ENCODE data around the gene SLC23A1. TPM values are rescaled to one million over a fixed set of nuclear protein-coding genes. Genes with fewer than 3 reads are reported as not detected.

The SLC23A1 gene
- total and polyA plus RNA-seq, 4 donors, result 10.0 to 18.0 (median 17.4) TPM

DNA sequence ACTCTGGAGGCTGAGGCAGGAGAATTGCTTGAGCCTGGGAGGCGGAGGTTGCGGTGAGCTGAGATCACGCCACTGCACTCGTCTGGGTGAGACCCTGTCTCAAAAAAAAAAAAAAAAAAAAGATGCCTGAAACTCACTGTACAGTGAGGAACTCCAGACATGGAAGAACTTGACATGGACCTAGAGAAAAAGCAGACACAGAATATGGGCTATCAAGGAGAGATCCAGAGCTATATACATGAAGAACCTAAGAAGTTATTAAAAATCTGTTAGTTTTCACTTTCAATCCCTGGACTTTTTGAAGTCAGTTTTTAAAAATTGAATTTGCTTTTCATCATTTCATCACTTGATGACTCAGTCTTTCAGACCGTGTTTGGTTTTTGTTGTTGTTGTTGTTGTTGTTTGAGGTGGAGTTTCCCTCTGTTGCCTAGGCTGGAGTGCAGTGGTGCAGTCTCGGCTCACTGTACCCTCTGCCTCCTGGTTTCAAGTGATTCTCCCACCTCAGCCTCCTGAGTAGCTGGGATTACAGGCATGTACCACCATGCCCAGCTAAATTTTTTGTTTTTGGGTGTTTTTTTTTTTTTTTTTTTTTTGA lies 21.2 kb downstream of the SLC23A1 start:
- 86% methylated on average over 6 of the region's 6 CpGs for WGBS
- Histone ChIP-seq H3K36me3 (ENCODE audit: control insufficient read depth in 4 of 4, insufficient read depth in 3 of 4, low read depth in 1 of 4, low read length in 3 of 4) (peaks cover 14 to 26% (median 22%) of the 10 kb centered on the region in 4 donors), H3K9ac (ENCODE audit: low read depth in 1 of 2, low read length in 2 of 2) (no peak overlapping the region), H3K27ac (ENCODE audit: low read depth in 1 of 2, low read length in 2 of 2) (no peak overlapping the region), H3K4me3 (ENCODE audit: low read depth in 1 of 3, low read length in 3 of 3) (no peak overlapping the region), H3K27me3 (ENCODE audit: control insufficient read depth in 4 of 4, insufficient read depth in 4 of 4, low read length in 3 of 4) (no peaks in the 10 kb centered on the region), H3K4me1 (ENCODE audit: control insufficient read depth in 4 of 4, insufficient read depth in 4 of 4, low read length in 3 of 4) (no peaks in the 10 kb centered on the region), H3K9me3 (ENCODE audit: control insufficient read depth in 4 of 4, low read length in 3 of 4) (no peaks in the 10 kb centered on the region)
- no peak for TF ChIP-seq ATF3 (IDR thresholded peaks at IDR 0.05)
- TF ChIP-seq NR2F2 (IDR thresholded peaks at IDR 0.05), result no peak
- TF ChIP-seq HNF4G (IDR thresholded peaks at IDR 0.05), result no peak
- no peak for TF ChIP-seq JUND (IDR thresholded peaks at IDR 0.05)
- no peak for TF ChIP-seq ZBTB33 (IDR thresholded peaks at IDR 0.05)
- no peak for TF ChIP-seq YY1 (IDR thresholded peaks at IDR 0.05)
- TF ChIP-seq GABPA (IDR thresholded peaks at IDR 0.05 in 1 of 2, conservative IDR thresholded peaks at IDR 0.05 in 1 of 2), result no peak
- no peak for TF ChIP-seq TAF1 (conservative IDR thresholded peaks at IDR 0.05)
- no peak for TF ChIP-seq SP1 (IDR thresholded peaks at IDR 0.05)
- TF ChIP-seq, protein P1, sequence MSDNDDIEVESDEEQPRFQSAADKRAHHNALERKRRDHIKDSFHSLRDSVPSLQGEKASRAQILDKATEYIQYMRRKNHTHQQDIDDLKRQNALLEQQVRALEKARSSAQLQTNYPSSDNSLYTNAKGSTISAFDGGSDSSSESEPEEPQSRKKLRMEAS (IDR thresholded peaks at IDR 0.05), result no peak
- TF ChIP-seq HNF4A (conservative IDR thresholded peaks at IDR 0.05), result no peak
- TF ChIP-seq, protein P2, sequence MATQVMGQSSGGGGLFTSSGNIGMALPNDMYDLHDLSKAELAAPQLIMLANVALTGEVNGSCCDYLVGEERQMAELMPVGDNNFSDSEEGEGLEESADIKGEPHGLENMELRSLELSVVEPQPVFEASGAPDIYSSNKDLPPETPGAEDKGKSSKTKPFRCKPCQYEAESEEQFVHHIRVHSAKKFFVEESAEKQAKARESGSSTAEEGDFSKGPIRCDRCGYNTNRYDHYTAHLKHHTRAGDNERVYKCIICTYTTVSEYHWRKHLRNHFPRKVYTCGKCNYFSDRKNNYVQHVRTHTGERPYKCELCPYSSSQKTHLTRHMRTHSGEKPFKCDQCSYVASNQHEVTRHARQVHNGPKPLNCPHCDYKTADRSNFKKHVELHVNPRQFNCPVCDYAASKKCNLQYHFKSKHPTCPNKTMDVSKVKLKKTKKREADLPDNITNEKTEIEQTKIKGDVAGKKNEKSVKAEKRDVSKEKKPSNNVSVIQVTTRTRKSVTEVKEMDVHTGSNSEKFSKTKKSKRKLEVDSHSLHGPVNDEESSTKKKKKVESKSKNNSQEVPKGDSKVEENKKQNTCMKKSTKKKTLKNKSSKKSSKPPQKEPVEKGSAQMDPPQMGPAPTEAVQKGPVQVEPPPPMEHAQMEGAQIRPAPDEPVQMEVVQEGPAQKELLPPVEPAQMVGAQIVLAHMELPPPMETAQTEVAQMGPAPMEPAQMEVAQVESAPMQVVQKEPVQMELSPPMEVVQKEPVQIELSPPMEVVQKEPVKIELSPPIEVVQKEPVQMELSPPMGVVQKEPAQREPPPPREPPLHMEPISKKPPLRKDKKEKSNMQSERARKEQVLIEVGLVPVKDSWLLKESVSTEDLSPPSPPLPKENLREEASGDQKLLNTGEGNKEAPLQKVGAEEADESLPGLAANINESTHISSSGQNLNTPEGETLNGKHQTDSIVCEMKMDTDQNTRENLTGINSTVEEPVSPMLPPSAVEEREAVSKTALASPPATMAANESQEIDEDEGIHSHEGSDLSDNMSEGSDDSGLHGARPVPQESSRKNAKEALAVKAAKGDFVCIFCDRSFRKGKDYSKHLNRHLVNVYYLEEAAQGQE (IDR thresholded peaks at IDR 0.05), result no peak
- TF ChIP-seq, protein P3, sequence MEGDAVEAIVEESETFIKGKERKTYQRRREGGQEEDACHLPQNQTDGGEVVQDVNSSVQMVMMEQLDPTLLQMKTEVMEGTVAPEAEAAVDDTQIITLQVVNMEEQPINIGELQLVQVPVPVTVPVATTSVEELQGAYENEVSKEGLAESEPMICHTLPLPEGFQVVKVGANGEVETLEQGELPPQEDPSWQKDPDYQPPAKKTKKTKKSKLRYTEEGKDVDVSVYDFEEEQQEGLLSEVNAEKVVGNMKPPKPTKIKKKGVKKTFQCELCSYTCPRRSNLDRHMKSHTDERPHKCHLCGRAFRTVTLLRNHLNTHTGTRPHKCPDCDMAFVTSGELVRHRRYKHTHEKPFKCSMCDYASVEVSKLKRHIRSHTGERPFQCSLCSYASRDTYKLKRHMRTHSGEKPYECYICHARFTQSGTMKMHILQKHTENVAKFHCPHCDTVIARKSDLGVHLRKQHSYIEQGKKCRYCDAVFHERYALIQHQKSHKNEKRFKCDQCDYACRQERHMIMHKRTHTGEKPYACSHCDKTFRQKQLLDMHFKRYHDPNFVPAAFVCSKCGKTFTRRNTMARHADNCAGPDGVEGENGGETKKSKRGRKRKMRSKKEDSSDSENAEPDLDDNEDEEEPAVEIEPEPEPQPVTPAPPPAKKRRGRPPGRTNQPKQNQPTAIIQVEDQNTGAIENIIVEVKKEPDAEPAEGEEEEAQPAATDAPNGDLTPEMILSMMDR (IDR thresholded peaks at IDR 0.05; ENCODE audit: low read depth, low read length, missing input control), result no peak
- TF ChIP-seq RAD21 (IDR thresholded peaks at IDR 0.05), result no peak
- TF ChIP-seq FOXA1 (IDR thresholded peaks at IDR 0.05), result no peak
- TF ChIP-seq EGR1 (IDR thresholded peaks at IDR 0.05; ENCODE audit: low read depth in 2 of 2), result no peak
- TF ChIP-seq FOXA2 (IDR thresholded peaks at IDR 0.05), result no peak
- no peak for DNase-seq (ENCODE audit: low spot score)

Measured in liver (tissue), 9 donors.